NCI-H2196 treated with DMSO at 0.1 percent for 48 hours (cell line): Measurements from ENCODE around the gene NTM.

Experiments used
- DNase-seq: peaks from one replicate; lab custom pipeline; 2025; ENCODE audit not compliant: unreplicated experiment; lab: John Stamatoyannopoulos, UW

The NTM gene

DNA sequence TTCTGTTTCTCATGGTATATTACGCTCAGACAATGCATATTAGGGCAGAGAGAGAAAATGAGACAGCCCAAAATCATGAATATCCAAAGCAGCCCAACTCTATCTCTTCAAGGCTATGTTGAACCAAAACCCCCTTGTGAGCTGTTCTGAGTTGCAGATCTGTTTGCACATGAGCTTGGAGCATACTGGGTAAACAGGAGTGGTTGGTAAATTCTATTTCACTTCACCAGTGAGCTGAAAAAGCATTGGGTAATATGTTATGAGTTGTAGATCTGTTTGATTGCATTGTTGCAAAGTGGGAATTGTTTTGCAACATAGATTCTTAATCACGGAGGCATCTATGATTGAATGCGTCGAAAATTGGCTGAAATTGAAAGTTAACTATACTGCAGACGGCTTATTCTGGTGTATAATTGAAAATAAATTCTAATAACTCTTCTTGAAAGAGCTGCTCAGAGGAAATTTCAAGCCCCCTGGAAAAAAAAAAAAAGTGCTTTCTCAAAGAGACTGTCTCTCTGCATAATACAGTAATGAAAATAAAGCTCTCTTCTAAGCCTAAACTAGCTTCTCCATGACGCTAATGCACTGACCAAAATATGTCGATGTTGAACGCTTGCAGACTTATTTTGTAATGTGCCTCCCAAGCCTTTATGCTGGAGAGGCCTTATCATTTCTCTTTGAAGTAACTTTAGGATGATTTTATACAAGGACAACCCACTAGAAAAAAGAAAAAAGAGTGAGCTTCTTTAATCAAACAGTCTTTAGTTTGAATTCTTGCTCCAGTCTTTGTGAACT, 263.7 kb downstream of the NTM start:
- no peak for DNase-seq

DNA sequence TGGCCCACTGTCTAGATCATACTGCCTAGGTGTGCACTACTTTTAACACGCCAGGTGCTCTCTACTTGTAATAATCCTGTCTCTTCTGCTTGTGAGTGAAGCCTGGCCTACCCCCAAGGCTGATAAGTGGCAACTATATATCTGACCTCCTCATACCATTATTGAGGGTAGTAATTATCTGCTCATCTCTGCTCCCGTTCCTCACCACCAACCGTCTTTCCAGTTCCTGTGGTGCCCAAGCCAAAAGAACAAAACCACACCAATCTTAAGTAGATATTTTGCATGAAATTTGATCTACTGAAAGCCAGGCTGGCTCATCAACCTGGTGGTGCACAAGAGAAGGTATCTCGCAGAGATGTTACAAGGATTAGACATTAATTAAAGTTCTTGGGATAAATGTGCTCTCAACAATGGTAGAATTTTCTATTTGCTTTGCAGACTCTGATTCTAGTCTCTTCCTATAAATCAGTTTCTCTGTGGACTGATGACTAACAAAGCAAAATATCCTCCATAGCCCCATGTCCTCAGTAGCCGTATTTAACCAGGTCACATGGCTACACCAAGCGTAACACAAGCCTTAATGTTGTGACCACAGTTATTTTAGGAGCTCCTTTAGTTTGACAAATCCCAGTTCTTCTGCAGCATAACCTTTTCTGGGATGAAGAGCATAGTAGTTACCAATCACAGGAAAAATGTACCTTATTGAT, 267.2 kb downstream of the NTM start:
- no peak for DNase-seq

DNA sequence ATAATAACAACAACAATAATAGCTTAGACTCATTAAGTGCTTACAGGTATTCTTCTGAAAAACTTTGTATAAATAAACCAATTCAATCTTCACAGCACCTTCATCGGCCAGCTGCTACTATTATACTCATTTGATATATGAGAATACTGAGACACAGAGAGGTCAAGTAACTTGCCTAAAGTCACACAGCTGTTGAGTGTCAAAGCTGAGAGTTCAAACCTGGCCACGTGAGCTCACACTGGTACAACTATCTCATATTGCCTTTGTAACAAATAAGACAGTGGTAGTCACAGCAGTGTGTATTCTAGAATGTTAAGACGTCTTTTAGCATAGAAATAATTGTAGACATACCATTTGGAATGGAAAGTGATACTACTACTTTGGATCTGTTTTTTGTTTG, 268.5 kb downstream of the NTM start:
- DNase-seq = no peak

DNA sequence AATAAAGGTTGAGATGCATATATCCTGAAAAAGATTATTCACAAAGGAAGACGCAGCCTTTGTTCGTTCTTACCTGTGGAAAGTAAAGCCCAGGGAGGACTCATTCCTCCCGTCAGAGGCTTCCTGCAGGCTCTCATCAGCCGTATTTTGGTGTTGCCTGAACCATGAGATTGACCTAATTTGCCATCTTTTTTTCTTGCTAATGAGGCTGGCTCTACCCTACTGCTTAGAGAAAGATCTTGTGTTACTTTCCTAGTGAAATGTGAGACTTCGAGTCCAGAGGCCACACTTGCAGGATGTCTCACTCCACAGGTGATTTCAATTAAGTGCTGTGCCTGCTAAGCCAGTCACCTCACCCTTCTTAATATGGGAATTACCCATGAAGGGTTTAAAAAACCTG, 269.9 kb downstream of the NTM start:
- no peak for DNase-seq

DNA sequence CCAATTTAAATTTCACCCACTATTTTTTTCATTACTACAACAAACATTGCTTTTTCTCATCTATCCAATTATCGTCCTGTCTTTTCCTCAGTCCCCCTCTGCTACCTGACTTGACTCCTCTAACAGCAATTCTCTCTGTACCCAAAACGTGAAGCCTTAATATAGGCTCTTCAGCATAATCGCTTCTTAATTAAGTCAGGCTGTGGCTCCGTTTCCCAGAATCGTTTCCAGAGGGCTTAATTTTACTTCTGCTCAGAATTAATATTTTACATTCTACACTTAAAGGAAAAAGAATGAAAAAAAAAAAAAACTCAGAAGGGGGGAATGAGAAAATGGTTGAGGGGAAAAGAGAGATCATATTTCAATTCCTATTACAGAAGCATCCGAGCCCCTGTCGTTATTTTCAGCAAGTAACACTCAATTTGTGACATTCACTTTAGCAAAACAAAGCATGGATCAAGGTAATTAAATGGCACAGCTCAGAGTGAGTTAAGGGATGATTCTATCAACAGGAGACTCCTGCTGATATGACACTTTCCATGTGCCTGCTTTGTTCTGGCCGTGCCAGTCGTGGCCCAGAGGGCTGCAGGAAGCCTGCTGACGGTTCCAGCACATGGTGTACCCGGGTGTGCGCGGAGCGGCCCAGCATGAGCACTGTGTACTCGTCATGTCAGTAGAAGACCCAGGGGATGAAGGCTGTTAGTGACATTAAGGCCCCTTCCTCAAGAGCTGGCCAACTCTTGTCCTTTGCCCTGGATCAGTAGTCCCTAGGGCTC, 272.5 kb downstream of the NTM start:
- no peak for DNase-seq

DNA sequence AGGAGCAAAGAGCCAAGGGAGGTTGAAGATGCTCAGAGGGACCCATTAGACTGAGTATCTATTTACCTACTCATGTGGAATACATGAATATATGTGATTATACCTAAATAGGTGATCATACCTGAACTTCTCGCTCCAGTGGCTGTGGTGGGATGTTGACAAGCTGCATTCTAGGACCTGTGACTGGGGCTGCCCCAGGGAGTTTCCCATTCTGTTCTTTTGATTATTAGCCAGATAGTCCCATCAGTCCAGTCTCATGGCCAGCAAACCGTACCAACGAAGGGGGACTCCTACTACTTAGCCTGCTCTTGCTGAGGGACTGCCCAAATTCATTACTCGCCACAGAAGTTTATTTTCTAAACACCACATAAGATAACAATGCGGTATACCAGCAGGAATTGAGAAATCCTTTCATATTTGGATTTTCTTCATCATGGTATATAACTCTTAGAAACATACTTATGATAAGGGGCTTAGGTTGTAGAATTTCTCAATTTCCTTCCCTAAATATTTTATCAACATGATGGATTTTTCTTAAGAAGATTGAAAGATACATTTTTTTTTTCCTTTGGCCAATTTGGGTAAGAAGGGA, 273.9 kb downstream of the NTM start:
- DNase-seq = no peak

DNA sequence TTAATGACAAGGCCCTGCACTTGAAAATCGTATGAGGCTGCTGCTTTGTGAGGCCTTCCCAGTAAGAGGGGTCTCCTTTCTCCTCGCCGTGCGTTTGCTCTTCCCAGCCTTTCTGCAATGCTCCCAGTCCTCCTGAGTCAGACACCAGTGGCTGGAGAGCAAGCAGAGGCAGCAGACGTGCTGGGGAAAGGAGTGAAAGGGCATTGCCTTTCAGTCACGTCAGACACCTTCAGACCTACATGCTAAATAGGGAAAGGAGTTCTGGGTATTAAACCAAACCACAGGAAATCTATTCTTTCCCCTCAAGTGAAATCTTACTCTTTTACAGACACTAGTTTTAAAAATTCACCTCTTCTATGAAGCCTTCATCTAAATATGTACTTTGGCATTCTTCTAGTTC, 274.8 kb downstream of the NTM start:
- DNase-seq = no peak

DNA sequence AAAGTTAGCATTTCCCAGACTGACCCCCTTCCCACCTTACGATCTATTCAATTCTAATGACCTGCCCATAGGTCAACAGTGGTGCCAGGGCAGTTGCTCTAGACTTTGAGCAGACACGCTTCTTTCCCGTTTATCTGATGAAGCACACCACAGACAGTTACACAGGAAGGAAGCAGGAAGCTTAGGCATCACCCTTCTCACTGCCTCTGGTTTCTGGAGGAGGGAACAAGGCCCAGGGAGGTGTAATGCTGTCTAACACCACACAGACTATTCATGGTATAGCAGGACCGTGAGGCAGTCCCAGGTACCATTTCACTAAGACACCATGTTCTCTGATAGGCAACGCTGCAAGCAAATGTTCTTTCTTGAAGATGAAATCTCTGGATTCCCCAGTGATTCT, 279.4 kb downstream of the NTM start:
- DNase-seq = no peak

DNA sequence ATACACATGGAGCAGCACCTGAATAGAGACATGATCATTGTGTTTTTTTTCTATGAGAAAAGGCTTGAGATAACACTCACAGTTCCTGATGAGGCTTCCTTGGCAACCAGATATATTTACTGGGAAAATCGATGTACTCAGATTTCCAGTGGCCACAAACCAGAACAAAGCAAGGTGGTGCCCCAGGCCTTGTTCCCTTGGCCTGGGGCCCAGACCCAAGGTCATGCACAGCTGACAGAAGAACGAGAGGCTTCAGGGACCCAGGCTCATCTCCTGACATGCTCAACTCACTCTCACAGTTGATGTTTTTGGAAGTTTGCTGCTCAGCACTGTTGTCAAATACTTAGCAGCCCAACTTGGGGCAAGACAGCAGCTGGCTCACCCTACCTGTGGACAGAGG, 281.8 kb downstream of the NTM start:
- no peak for DNase-seq

DNA sequence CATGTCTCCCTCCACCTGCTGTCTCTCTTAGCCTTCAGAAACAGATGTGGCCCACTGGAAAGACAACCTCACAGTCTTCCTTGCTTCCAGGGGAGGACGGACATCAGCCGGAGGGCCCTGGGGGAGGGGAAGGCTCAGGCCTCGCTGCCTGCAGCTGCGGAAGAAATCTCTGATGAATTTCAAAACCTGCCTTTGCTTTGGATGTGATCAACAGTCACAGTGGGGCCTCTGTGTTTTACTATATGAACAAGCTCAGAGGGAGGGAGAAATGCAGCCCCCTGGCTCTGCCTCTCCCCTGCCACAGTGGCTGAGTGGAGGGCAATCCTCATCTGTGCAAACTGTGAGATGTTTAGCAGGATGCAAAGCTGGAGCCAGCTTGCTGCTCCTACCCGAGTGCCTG, 282.8 kb downstream of the NTM start:
- no peak for DNase-seq

DNA sequence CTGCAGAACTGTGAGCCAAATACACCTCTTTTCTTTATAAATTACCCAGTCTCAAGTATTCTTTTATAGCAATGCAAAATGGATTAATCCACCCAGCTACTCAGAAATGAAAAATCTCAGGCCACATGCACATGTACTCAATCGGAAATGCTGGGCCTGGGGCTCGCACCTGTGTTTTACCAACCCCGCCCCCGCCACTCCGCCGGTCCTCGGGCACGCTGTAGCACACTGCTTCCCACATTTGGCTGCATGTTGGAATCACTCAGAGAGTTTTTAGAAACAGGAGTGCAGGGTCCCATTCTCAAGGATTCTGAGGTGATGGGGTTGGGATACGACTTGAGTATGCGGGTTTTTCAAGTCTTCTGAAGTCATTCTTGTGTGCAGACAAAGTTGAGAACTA, 284.4 kb downstream of the NTM start:
- DNase-seq = no peak

DNA sequence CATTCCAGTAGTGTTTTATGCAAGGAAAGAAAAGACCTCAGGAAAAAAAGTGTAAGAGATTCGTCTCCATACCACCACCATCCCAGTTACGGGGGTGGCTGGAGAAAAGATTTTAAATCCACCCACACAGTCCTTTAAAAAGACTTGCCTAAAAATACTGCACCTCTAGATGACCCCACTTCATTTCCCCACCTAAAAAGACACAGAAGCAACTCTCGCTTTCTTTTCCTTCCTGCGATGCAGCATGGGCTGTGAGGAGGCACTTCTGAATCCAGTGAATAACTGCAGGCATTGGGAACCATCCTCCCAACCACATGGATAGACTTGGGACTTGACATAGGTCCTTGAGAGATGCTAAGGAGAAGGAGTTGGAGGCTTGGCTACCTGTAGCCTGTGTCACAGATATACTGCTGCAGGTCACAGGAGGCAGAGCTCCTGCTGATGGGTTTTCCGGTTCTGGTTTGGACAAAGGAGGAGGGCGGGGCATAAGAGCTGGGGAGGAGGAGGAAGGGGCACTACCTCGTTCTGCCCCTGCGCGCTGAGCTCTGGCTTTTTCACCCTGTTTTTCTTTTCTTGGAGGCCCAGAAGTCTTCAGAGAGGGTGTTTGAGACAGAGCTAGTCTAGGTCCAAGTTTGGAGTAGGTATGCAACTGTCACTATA, 285.9 kb downstream of the NTM start:
- no peak for DNase-seq

DNA sequence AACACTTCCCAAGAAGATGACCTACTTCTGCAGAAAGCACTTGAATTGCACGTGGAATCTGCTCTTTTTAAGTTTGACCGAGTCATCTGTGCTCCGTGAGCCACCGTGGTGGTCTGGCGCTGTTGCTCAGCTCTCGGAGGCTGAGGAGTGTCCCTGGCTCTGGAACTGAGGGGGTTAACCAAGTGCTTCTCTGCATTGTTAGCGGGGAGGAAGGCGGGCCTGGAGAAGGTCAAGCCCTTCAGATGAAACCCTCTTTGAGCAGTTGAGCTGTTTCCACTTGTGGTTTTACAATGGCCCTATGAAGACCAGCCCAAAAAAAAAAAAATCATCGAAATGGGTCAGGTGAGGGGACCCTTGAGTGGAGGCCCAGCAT, 286.4 kb downstream of the NTM start:
- no peak for DNase-seq

DNA sequence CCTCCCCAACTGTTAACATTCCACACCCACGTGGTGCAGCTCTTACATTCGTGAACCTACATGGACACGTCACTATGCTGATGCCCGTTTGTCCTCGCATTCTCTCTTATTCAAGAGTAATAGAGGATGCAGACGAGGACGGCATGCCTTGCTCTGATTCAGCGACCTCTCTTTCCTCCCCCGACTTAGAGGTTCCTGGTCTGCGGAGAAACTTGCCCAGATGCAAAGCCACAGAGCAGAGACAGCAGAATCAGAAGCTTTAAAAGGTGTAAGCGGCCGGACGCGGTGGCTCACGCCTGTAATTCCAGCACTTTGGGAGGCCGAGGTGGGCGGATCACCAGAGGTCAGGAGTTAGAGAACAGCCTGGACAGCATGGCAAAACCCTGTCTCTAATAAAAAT, 288.0 kb downstream of the NTM start:
- no peak for DNase-seq

DNA sequence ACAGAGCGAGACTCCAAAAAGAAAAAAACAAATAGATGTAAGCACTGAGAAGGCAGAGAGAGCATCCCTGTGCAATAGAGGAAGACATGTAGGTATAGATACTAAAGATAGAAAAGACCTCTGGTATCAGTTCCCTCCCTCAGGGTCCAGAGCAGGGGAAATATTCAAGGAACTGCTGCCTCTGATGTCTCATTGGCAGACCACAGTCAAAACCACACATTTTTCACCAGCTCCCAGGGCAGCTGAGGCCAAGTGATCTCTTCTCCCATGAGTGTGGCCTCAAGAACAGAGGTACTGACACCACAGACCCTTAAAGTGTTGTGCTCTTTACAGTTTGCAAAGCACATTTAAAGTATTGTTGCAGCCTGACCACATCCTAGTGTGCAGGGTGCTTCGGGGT, 288.5 kb downstream of the NTM start:
- DNase-seq = no peak

DNA sequence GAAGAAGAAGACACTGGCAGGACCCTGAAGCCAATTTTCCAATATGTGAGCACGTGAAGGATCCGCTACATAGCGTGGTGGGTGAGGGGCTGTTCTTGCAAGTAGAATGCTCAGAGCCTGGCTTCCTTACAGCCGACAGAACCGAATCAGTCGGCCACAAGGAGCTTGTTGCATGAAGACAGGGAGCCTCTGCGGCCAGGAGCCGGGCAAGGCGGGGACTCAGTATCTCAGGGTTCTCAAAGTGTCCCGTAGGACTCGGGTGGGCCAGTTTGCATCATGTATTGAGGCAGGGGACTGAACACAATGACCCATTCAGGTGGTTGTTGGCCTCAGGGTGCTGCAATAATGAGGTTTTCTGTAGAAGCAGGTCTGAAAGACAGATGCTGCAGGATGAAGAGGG, 289.5 kb downstream of the NTM start:
- DNase-seq = no peak

DNA sequence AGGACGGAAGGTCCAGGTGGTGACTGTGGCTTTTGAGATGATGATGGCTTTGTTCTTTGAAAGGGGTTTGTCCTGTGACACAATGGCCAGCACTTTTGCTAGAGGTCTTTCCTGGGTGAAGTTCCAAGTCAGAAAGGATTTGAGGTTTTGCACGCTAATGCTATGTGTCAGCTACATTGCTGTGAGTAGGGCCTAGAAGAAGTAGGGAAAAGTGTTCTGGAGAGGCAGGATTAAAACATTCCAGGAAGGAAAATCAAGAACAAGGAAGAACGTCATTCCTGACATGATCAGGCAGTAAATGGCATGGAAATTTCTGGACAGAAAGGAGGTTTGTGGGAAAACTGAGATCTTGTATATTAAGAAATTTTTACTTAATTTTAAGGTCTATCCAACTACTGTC, 290.7 kb downstream of the NTM start:
- DNase-seq = no peak

DNA sequence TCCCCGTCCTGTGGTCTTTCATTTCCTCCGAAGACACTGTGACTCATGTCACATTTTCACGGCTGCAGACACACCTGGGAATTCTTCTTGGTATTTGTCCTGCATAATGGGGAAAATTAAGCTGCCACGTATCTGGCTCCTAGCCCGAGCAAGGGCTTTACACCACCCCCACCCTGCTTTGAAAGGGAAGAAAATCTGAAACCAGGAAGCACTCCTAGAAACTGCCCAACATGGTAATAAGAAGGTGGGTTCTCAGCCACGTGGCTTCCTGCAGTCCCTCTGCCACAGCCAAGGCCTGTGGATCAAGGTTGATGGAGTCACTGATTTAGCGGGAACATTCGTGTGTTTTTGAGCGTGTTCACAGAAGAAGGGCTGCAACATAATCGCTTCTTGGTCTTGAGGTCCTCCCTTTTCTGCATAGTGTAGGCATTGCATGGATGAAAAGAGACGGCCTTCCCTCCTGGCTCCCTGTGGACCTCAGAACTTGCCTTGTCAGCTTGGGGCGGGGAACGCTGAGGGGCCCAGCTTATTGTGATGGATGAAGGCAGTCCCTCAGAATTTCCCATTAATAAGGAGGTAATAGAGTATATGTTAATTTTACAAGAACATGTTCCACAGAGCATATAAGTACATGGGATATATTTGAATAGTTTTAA, 292.0 kb downstream of the NTM start:
- DNase-seq = no peak

DNA sequence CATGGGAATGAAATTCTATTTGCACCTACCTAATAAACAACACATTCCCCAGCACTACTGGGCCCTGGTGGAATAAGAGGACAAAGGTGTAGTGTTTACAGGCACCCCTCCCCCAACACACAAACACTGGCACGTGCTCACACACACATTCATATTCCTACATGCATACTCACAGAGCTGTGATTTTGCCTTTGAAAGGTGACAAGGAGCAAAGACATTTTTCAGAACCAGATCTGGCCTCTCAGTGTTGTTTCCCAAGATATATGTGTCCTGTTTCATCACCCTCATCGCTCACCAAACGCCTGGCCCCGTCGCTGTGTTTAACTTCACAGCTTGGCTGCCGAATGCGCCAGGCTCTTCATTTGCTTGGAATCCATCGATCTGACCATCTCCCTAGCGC, 292.6 kb downstream of the NTM start:
- DNase-seq = no peak

DNA sequence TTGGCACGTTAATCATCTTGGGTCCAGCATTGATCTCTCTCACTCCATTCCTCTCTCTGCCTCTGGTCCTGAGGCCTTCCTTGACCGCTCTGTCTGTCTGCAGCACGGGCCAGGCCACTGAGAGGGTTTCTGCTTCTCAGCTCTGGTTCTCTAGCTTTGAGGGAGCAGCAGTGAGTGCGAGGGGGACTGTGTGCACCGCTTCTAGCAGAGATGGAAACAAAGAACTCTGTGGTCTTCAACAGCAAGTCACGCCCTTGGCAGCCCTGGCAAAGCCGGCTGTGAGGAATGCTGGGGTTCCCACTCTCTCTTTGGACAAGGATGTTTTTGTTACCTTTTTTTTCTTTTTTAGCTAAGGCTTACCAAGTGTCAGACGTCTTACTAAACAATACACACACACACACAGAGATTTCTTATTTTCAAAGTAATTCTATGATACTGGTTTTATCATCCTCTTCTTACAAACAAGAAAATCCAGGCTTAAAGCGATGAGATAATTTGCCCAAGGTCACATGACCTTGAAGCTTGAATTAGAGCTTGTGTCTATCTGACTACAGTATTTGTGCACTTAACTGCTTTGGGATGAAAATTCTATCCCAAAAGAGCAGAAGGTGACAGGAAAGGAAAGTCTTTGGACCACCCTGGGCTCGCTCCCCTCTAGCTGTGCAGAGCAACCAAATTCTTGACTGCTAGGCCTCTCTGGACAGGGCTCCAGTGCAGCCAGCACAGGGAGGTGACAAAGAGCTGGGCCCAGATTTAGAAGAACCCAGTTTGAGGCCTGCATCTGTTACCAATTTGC, 293.2 kb downstream of the NTM start:
- no peak for DNase-seq
